ENCODE measurements around the gene TNFRSF25. TPM values are rescaled to one million over a fixed set of nuclear protein-coding genes. Genes with fewer than 3 reads are reported as not detected.
"Not testable (repeated sequence)": the region's sequence is repeated elsewhere in the genome, so short reads cannot be mapped to it uniquely, and the experiment has no call there.

TNFRSF25 gene
- total and polyA plus RNA-seq, 2 donors (not counting 3 experiments of a cell fraction or from before 2014, with no cell fraction given), result 33.9 to 38.8 TPM

GRCh38 chr1:6453895-6454855 lies 11.8 kb downstream of the TNFRSF25 start:
- H3K4me2 ChIP-seq (ENCODE audit: insufficient read depth, low read length); H3K4me1 ChIP-seq (ENCODE audit: control insufficient read depth, extremely low read depth, insufficient read depth, low read length); H4K20me1 ChIP-seq (replicated peaks; ENCODE audit: control insufficient read depth, extremely low read depth, insufficient read depth, low read length); DNase-seq (ENCODE audit: low read depth, low spot score); H2AFZ ChIP-seq (ENCODE audit: low read depth, low read length); POLR2A ChIA-PET; BruUV-seq (replicated peaks); H3K36me3 ChIP-seq (ENCODE audit: control insufficient read depth in 2 of 2, extremely low read depth in 1 of 2, insufficient read depth in 2 of 2, low read length in 2 of 2); H3K9ac ChIP-seq (replicated peaks; ENCODE audit: extremely low read depth, insufficient read depth, low read length); H3K79me2 ChIP-seq (ENCODE audit: control insufficient read depth, insufficient read depth, low read length); FAIRE-seq; intact Hi-C loops (cut with micrococcal nuclease); H3K4me3 ChIP-seq (replicated peaks in 1 of 3; ENCODE audit: insufficient read depth in 1 of 3, low read depth in 1 of 3, low read length in 3 of 3); H3K9me3 ChIP-seq (replicated peaks; ENCODE audit: control insufficient read depth, insufficient read depth, low read length); dilution Hi-C loops (cut with MboI; ENCODE audit: extremely low pct_ligation_motif_present, low sequenced_read_pairs); H3K9me1 ChIP-seq (replicated peaks; ENCODE audit: control insufficient read depth, extremely low read depth, insufficient read depth, low read length); H3K27ac ChIP-seq (ENCODE audit: insufficient read depth, low read depth, low read length): not testable (repeated sequence)
- CTCF ChIA-PET, result interaction anchor here (0.7 to 2.4 kb wide), 4 partner anchors 11 to 18 kb away, joined by 3 to 8 read pairs (median 4); no protein-coding TSS in a partner anchor
- peaks cover 45 to 49% of the 10 kb centered on the region in 2 experiments for H3K27me3 ChIP-seq (ENCODE audit: control insufficient read depth in 2 of 2, insufficient read depth in 2 of 2, low read length in 2 of 2)
- TF ChIP-seq EZH2 (IDR thresholded peaks at IDR 0.05; ENCODE audit: borderline replicate concordance, low read depth, low read length, severe bottlenecking), result peak; percentile 77

GRCh38 chr1:6450943-6451373 lies 15.0 kb downstream of the TNFRSF25 start:
- H4K20me1 ChIP-seq (replicated peaks; ENCODE audit: control insufficient read depth, extremely low read depth, insufficient read depth, low read length), result no peaks in the 10 kb centered on the region
- no peak overlapping the region for H3K4me2 ChIP-seq (ENCODE audit: insufficient read depth, low read length)
- POLR2A ChIA-PET, result no interaction called here
- no peak overlapping the region for H3K9ac ChIP-seq (replicated peaks; ENCODE audit: extremely low read depth, insufficient read depth, low read length)
- H3K79me2 ChIP-seq (ENCODE audit: control insufficient read depth, insufficient read depth, low read length), result no peaks in the 10 kb centered on the region
- no TSS peak for BruUV-seq (replicated peaks)
- intact Hi-C loops (cut with micrococcal nuclease) (no loop called here), dilution Hi-C loops (cut with MboI; ENCODE audit: extremely low pct_ligation_motif_present, low sequenced_read_pairs) (no loop called here)
- FAIRE-seq, result no peak
- H2AFZ ChIP-seq (ENCODE audit: low read depth, low read length), result no peak overlapping the region
- CTCF ChIA-PET, result interaction anchor here (0.7 to 1.7 kb wide), 3 partner anchors 9 to 35 kb away, joined by 4 to 6 read pairs (median 6); no protein-coding TSS in a partner anchor
- no peak overlapping the region for H3K27ac ChIP-seq (ENCODE audit: insufficient read depth, low read depth, low read length)
- no peak overlapping the region for H3K4me3 ChIP-seq (replicated peaks in 1 of 3; ENCODE audit: insufficient read depth in 1 of 3, low read depth in 1 of 3, low read length in 3 of 3)
- DNase-seq (ENCODE audit: low read depth, low spot score), result no peak
- TF ChIP-seq FOS (IDR thresholded peaks at IDR 0.05; ENCODE audit: borderline replicate concordance, insufficient read depth, low read length), result no peak
- no peak for TF ChIP-seq MYC (IDR thresholded peaks at IDR 0.05; ENCODE audit: low read depth, low read length)
- TF ChIP-seq POLR2AphosphoS5 (IDR thresholded peaks at IDR 0.05; ENCODE audit: insufficient read depth, low read depth, low read length), result no peak
- TF ChIP-seq MAX (IDR thresholded peaks at IDR 0.05; ENCODE audit: insufficient read depth, insufficient read length), result no peak
- no peak for TF ChIP-seq GATA2 (IDR thresholded peaks at IDR 0.05; ENCODE audit: insufficient read depth, insufficient read length, low read depth, low read length)
- TF ChIP-seq EZH2 (IDR thresholded peaks at IDR 0.05; ENCODE audit: borderline replicate concordance, low read depth, low read length, severe bottlenecking), result no peak
- TF ChIP-seq JUN (IDR thresholded peaks at IDR 0.05; ENCODE audit: borderline replicate concordance, insufficient read depth, insufficient read length, low read depth), result no peak
- TF ChIP-seq CTCF (IDR thresholded peaks at IDR 0.05; ENCODE audit: extremely low read depth in 1 of 2, insufficient read depth in 1 of 2, low read depth in 1 of 2, low read length in 2 of 2), result no peak
- no peak for TF ChIP-seq POLR2A (IDR thresholded peaks at IDR 0.05; ENCODE audit: low read depth, low read length)
- H3K9me1 ChIP-seq (replicated peaks; ENCODE audit: control insufficient read depth, extremely low read depth, insufficient read depth, low read length), result no peaks in the 10 kb centered on the region
- H3K9me3 ChIP-seq (replicated peaks; ENCODE audit: control insufficient read depth, insufficient read depth, low read length), result no peaks in the 10 kb centered on the region
- peaks cover 57 to 68% of the 10 kb centered on the region in 2 experiments for H3K27me3 ChIP-seq (ENCODE audit: control insufficient read depth in 2 of 2, insufficient read depth in 2 of 2, low read length in 2 of 2)
- H3K36me3 ChIP-seq (ENCODE audit: control insufficient read depth in 2 of 2, extremely low read depth in 1 of 2, insufficient read depth in 2 of 2, low read length in 2 of 2), result no peaks in the 10 kb centered on the region
- H3K4me1 ChIP-seq (ENCODE audit: control insufficient read depth, extremely low read depth, insufficient read depth, low read length), result no peaks in the 10 kb centered on the region
